PFSK-1 (cell line): Measurements from ENCODE around the gene DSTN.

ENCODE experiments used
- FOXP2 ChIP-seq: optimal IDR thresholded peaks from 2 replicates; pipeline ENCODE3; 2011; ENCODE audit warnings: borderline replicate concordance, control low read depth, inconsistent platforms; ENCODE audit not compliant: insufficient read depth; ENCODE audit errors: extremely low read length, extremely low read depth
- POLR2AphosphoS5 ChIP-seq: IDR thresholded peaks from 2 replicates; pipeline ENCODE4 v1.6.1; 2012; ENCODE audit warnings: low read depth, mild to moderate bottlenecking, control low read depth, low read length, moderate library complexity
- REST ChIP-seq, 2 experiments: IDR thresholded peaks; 2 replicates each; pipeline versions ENCODE4 v1.6.1 to v1.8.0; 2011 to 2012; ENCODE audit warnings: low read depth in 2 of 2, low read length in 2 of 2, control low read depth in 1 of 2, inconsistent platforms in 1 of 2, mild to moderate bottlenecking in 1 of 2, moderate library complexity in 1 of 2; ENCODE audit not compliant: insufficient read depth in 1 of 2
- SIN3A ChIP-seq: IDR thresholded peaks from 2 replicates; pipeline ENCODE4 v1.6.1; 2012; ENCODE audit warnings: mild to moderate bottlenecking, low read length, moderate library complexity, borderline replicate concordance; ENCODE audit not compliant: insufficient read depth
- TAF1 ChIP-seq: IDR thresholded peaks from 2 replicates; pipeline ENCODE4 v1.6.1; 2012; ENCODE audit warnings: low read length, control low read depth, borderline replicate concordance; ENCODE audit not compliant: insufficient read depth

DNA sequence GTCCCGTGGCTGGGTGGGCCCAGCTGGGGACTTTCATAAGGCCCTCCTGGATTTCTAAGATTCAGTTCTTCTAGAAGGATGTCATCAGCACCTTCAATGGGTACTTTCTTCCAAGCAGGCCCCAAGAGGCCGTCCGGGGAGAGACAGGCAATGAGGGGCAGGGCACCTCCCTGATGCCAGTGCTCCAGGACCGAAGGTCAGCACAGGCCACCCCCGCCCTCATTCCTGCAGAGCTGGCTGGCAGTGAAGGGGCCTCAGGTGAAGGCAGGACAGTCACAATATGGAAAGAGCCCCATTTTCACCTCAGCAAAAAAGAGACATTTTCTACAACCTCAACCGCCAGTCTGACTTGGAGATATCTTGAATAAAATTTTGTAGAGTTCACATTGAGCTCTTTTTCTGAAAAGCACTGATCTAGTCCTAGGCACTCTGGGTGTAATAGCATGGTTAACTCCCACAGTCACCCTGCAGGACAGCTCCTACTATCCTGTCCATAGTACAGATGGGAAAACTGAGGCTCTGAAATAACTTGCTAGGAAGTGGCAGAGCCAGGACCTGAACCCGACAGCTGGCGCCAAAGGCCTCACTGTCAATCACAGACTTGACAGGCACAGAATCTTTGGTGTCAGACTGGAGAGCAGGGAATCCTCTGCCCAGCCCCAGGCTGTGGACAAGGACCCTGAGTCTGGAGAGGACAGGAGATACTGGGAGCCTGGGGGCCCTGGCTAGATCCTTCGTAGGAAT is 61.9 kb downstream of the DSTN start:
- no peak for TF ChIP-seq POLR2AphosphoS5
- TF ChIP-seq REST (IDR thresholded peaks at IDR 0.05; ENCODE audit: insufficient read depth in 1 of 2, low read depth in 2 of 2, low read length in 2 of 2) = no peak
- no peak for TF ChIP-seq FOXP2
- TF ChIP-seq SIN3A = no peak
- no peak for TF ChIP-seq TAF1
